HUES48 (cell line): ENCODE results near the gene KIF17.
"Not testable (repeated sequence)": the region's sequence is repeated elsewhere in the genome, so short reads cannot be mapped to it uniquely, and the experiment has no call there.

Source experiments
- H3K27ac ChIP-seq: one replicate; pipeline ENCODE4 v1.7.0; 2013; ENCODE audit warnings: low read depth, low read length, inconsistent platforms
- H3K27me3 ChIP-seq: 2 replicates; pipeline ENCODE4 v1.6.1; 2013; ENCODE audit warnings: mild to moderate bottlenecking, low read length; ENCODE audit not compliant: control insufficient read depth, insufficient read depth
- H3K36me3 ChIP-seq: 2 replicates; pipeline ENCODE4 v1.6.1; 2013; ENCODE audit warnings: low read length; ENCODE audit not compliant: control insufficient read depth, insufficient read depth
- H3K4me1 ChIP-seq: 2 replicates; pipeline ENCODE4 v1.6.1; 2013; ENCODE audit warnings: mild to moderate bottlenecking, low read length; ENCODE audit not compliant: control insufficient read depth, insufficient read depth
- H3K4me3 ChIP-seq: 2 replicates; pipeline ENCODE4 v1.5.1; 2013; ENCODE audit warnings: mild to moderate bottlenecking, low read depth, low read length
- H3K9ac ChIP-seq: 2 replicates; pipeline ENCODE4 v1.6.1; 2013; ENCODE audit warnings: mild to moderate bottlenecking, low read depth, low read length, moderate library complexity
- H3K9me3 ChIP-seq: 2 replicates; pipeline ENCODE4 v1.6.1; 2013; ENCODE audit warnings: low read length; ENCODE audit not compliant: control insufficient read depth, insufficient read depth

KIF17 gene

GRCh38 chr1:20719871-20720620, 2.2 kb upstream of the KIF17 start:
- Histone ChIP-seq H3K4me3 (no peak overlapping the region), H3K27me3 (peaks cover 18% of the 10 kb centered on the region), H3K9me3 (no peaks in the 10 kb centered on the region), H3K27ac (no peak overlapping the region), H3K4me1 (no peaks in the 10 kb centered on the region), H3K9ac (no peak overlapping the region), H3K36me3 (no peaks in the 10 kb centered on the region)

- Histone ChIP-seq H3K27ac (no peak overlapping the region), H3K9me3 (no peaks in the 10 kb centered on the region), H3K36me3 (no peaks in the 10 kb centered on the region), H3K4me3 (no peak overlapping the region), H3K9ac (no peak overlapping the region), H3K27me3 (peaks cover 18% of the 10 kb centered on the region), H3K4me1 (no peaks in the 10 kb centered on the region)
These were observed 1.5 kb upstream of the KIF17 start for GRCh38 chr1:20719261-20719660.

GRCh38 chr1:20718343-20718882, 606 bp upstream of the KIF17 start:
- Histone ChIP-seq H3K27me3 (peaks cover 18% of the 10 kb centered on the region), H3K4me3 (peak overlapping the region; percentile 76)
- not testable (repeated sequence) for H3K4me1 ChIP-seq, H3K9ac ChIP-seq, H3K27ac ChIP-seq, H3K36me3 ChIP-seq, H3K9me3 ChIP-seq

- Histone ChIP-seq H3K27me3 (peaks cover 18% of the 10 kb centered on the region), H3K4me3 (no peak overlapping the region), H3K9ac (no peak overlapping the region), H3K9me3 (no peaks in the 10 kb centered on the region), H3K27ac (no peak overlapping the region), H3K36me3 (no peaks in the 10 kb centered on the region), H3K4me1 (no peaks in the 10 kb centered on the region)
These were observed 1.6 kb downstream of the KIF17 start for GRCh38 chr1:20716232-20716631.

- Histone ChIP-seq H3K4me1 (no peaks in the 10 kb centered on the region), H3K27ac (no peak overlapping the region), H3K27me3 (peaks cover 18% of the 10 kb centered on the region), H3K9me3 (no peaks in the 10 kb centered on the region), H3K4me3 (no peak overlapping the region), H3K9ac (no peak overlapping the region), H3K36me3 (0 out of 2 replicates have a peak, but pooled peaks cover 3% of the 10 kb centered on the region)
These were observed 2.4 kb downstream of the KIF17 start for GRCh38 chr1:20715406-20715805.

- Histone ChIP-seq H3K4me1 (no peaks in the 10 kb centered on the region), H3K9ac (no peak overlapping the region), H3K9me3 (no peaks in the 10 kb centered on the region), H3K27me3 (peaks cover 10% of the 10 kb centered on the region; the same call in 1 of the 2 replicates), H3K27ac (no peak overlapping the region), H3K4me3 (no peak overlapping the region), H3K36me3 (peaks cover 16% of the 10 kb centered on the region)
These were observed 4.4 kb downstream of the KIF17 start for GRCh38 chr1:20713440-20713839.

- Histone ChIP-seq H3K27ac (no peak overlapping the region), H3K4me1 (no peaks in the 10 kb centered on the region), H3K9me3 (no peaks in the 10 kb centered on the region), H3K4me3 (no peak overlapping the region), H3K36me3 (peaks cover 20% of the 10 kb centered on the region), H3K9ac (no peak overlapping the region), H3K27me3 (peaks cover 6% of the 10 kb centered on the region; the same call in 1 of the 2 replicates)
These were observed 5.6 kb downstream of the KIF17 start for GRCh38 chr1:20712215-20712577.

- no peak overlapping the region for H3K4me3 ChIP-seq
- peaks cover 20% of the 10 kb centered on the region for H3K36me3 ChIP-seq
- no peak overlapping the region for H3K27ac ChIP-seq
- no peaks in the 10 kb centered on the region for H3K4me1 ChIP-seq
- H3K9me3 ChIP-seq: no peaks in the 10 kb centered on the region
- H3K27me3 ChIP-seq: peaks cover under 1% of the 10 kb centered on the region; the same call in 1 of the 2 replicates
- no peak overlapping the region for H3K9ac ChIP-seq
These were observed 6.3 kb downstream of the KIF17 start for GRCh38 chr1:20711285-20712214.

GRCh38 chr1:20710469-20711284, 7.1 kb downstream of the KIF17 start:
- Histone ChIP-seq H3K27ac (no peak overlapping the region), H3K4me1 (no peaks in the 10 kb centered on the region), H3K9ac (no peak overlapping the region)

GRCh38 chr1:20709868-20710267, 7.9 kb downstream of the KIF17 start:
- H3K27me3 ChIP-seq: no peaks in the 10 kb centered on the region
- H3K27ac ChIP-seq: no peak overlapping the region
- no peak overlapping the region for H3K9ac ChIP-seq

More at GRCh38 chr1:20710469-20711284, 7.1 kb downstream of the KIF17 start:
- Histone ChIP-seq H3K27me3 (no peaks in the 10 kb centered on the region), H3K9me3 (no peaks in the 10 kb centered on the region), H3K4me3 (no peak overlapping the region), H3K36me3 (peaks cover 20% of the 10 kb centered on the region)

More at GRCh38 chr1:20709868-20710267, 7.9 kb downstream of the KIF17 start:
- Histone ChIP-seq H3K4me1 (no peaks in the 10 kb centered on the region), H3K36me3 (peaks cover 20% of the 10 kb centered on the region), H3K9me3 (no peaks in the 10 kb centered on the region), H3K4me3 (no peak overlapping the region)
